Measurements from ENCODE around the gene UQCC5. TPM values are rescaled to one million over a fixed set of nuclear protein-coding genes. Genes with fewer than 3 reads are reported as not detected.

UQCC5 gene
- total RNA-seq, 4 donors from 2014 or later = 1.9 to 47.5 (median 18.7) TPM

- Histone ChIP-seq H3K27me3 (no peaks in the 10 kb centered on the region), H3K36me3 (peaks cover 0 to 15% of the 10 kb centered on the region in 2 donors), H3K4me1 (peaks cover 0 to 9% (median 0%) of the 10 kb centered on the region in 3 donors), H3K9me3 (no peaks in the 10 kb centered on the region), H3K27ac (no peak overlapping the region), H3K4me3 (no peak overlapping the region)
- ATAC-seq = no peak
- 90% methylated on average over 4 of the region's 11 CpGs; no CpG with 5 or more reads in 1 of the 2 donors for WGBS, 2 donors (ENCODE audit: low coverage in 1 of 2)
- TF ChIP-seq EP300 (IDR thresholded peaks at IDR 0.05) (no peak), CTCF (IDR thresholded peaks at IDR 0.05) (no peak), POLR2AphosphoS5 (IDR thresholded peaks at IDR 0.05) (no peak), POLR2A (IDR thresholded peaks at IDR 0.05) (no peak)
Measured at GRCh38 chr3:52501046-52501445, 35.4 kb upstream of the UQCC5 start.

DNA sequence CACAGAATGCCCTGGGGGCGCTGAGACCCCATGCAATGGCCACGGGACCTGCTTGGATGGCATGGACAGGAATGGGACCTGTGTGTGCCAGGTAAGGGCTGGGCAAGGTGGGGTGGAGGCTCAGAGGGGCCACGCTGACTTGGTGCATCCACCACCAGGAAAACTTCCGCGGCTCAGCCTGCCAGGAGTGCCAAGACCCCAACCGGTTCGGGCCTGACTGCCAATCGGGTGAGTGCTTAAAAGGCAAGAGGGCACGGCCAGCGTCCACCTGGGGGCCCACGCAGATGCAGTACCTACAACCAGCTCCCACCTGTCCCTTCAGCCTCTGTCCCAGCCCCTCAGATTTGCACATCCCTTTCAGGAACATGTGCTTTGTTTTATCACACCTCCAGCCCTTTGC lies 34.4 kb upstream of the UQCC5 start:
- Histone ChIP-seq H3K4me3 (no peak overlapping the region), H3K27me3 (no peaks in the 10 kb centered on the region), H3K4me1 (peaks cover 0 to 6% (median 0%) of the 10 kb centered on the region in 3 donors), H3K36me3 (peaks cover 0 to 15% of the 10 kb centered on the region in 2 donors), H3K27ac (no peak overlapping the region), H3K9me3 (no peaks in the 10 kb centered on the region)
- TF ChIP-seq EP300 (IDR thresholded peaks at IDR 0.05) (no peak), POLR2A (IDR thresholded peaks at IDR 0.05) (no peak), CTCF (IDR thresholded peaks at IDR 0.05) (no peak), POLR2AphosphoS5 (IDR thresholded peaks at IDR 0.05) (no peak)
- 88% methylated on average over 4 of the region's 11 CpGs; no CpG with 5 or more reads in 1 of the 2 donors for WGBS, 2 donors (ENCODE audit: low coverage in 1 of 2)
- ATAC-seq = no peak

DNA sequence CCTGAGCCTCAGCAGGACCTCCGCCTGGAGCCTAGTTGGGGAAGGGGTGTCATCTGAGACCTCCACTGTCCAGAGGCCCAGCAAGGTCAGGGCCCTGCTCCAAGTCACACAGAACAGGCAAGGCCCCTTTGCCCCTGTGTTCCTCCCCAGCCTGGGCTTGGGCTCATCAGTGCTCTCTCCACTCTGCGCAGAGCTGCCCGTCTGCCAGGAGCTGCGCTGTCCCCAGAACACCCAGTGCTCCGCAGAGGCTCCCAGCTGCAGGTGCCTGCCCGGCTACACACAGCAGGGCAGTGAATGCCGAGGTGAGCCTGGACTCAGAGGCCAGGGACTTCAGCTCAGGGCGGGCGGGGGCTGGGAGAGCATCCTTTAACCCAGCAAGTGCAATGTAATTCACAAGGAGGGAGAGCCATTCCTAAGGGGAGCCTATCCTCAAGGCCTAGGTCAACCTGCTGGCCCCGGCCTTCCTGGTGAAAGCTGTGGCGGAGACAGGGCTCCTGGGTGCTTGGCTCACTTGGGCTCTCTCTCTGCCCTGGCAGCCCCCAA lies 33.5 kb upstream of the UQCC5 start:
- H3K4me3 ChIP-seq = no peak overlapping the region
- peaks cover 0 to 6% (median 0%) of the 10 kb centered on the region in 3 donors for H3K4me1 ChIP-seq
- no peaks in the 10 kb centered on the region for H3K27me3 ChIP-seq
- H3K36me3 ChIP-seq = peaks cover 0 to 16% of the 10 kb centered on the region in 2 donors
- WGBS, 2 donors (ENCODE audit: low coverage in 1 of 2) = 98% methylated on average over 8 of the region's 11 CpGs; no CpG with 5 or more reads in 1 of the 2 donors
- H3K9me3 ChIP-seq = no peaks in the 10 kb centered on the region
- H3K27ac ChIP-seq = no peak overlapping the region
- TF ChIP-seq POLR2A (IDR thresholded peaks at IDR 0.05) = no peak
- no peak for TF ChIP-seq CTCF (IDR thresholded peaks at IDR 0.05)
- TF ChIP-seq EP300 (IDR thresholded peaks at IDR 0.05) = no peak
- no peak for TF ChIP-seq POLR2AphosphoS5 (IDR thresholded peaks at IDR 0.05)
- no peak for ATAC-seq

- H3K36me3 ChIP-seq = peaks cover 0 to 20% of the 10 kb centered on the region in 2 donors
Measured at GRCh38 chr3:52503788-52504424, 32.5 kb upstream of the UQCC5 start.

More at GRCh38 chr3:52503788-52504424, 32.5 kb upstream of the UQCC5 start:
- Histone ChIP-seq H3K27me3 (no peaks in the 10 kb centered on the region), H3K4me3 (no peak overlapping the region), H3K4me1 (no peaks in the 10 kb centered on the region), H3K9me3 (no peaks in the 10 kb centered on the region), H3K27ac (no peak overlapping the region)
- no peak for ATAC-seq
- WGBS, 2 donors (ENCODE audit: low coverage in 1 of 2) = 67% methylated on average over 1 of the region's 23 CpGs; no CpG with 5 or more reads in 1 of the 2 donors
- TF ChIP-seq CTCF (IDR thresholded peaks at IDR 0.05) (no peak), EP300 (IDR thresholded peaks at IDR 0.05) (no peak), POLR2A (IDR thresholded peaks at IDR 0.05) (no peak), POLR2AphosphoS5 (IDR thresholded peaks at IDR 0.05) (no peak)
